HG03066 (cell line): ENCODE results near the gene APBA2.
"Not testable (repeated sequence)": the region's sequence is repeated elsewhere in the genome, so short reads cannot be mapped to it uniquely, and the experiment has no call there.

Experiments
- ATAC-seq: cut with Tn5 transposase; IDR thresholded peaks from one replicate; pipeline ENCODE4 v1.9.1; 2021; ENCODE audit warnings: low read depth; ENCODE audit not compliant: unreplicated experiment

Gene APBA2

DNA sequence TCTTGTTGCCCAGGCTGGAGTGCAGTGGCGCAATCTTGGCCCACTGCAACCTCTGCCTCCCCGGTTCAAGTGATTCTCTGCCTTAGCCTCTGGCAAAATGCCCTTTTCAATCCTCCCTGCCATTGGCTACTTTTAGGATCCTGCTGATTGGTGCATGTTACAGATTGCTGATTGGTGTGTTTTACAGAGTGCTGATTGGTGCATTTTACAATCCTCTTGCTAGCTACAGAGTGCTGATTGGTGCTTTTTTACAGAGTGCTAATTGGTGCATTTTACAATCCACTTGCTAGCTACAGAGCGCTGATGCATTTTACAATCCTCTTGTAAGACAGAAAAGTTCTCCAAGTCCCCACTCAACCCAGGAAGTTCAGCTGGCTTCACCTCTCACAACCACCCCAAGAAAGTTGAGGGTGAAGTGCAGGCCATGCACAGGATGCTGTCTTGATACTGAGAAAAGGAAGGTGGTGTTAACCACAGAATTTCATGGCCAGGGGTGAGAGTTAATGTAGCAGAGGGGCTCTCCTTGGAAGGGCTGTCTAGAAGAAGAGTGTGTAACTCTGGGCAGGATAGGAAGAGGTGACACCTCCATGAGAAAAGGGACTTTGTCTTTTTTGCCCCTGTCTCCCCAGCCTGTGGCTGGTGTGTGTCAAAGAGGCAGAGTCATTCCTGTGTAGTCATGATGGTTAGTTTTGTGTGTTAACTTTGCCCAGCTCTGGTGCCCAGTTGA lies 145.9 kb downstream of the APBA2 start:
- no peak for ATAC-seq

DNA sequence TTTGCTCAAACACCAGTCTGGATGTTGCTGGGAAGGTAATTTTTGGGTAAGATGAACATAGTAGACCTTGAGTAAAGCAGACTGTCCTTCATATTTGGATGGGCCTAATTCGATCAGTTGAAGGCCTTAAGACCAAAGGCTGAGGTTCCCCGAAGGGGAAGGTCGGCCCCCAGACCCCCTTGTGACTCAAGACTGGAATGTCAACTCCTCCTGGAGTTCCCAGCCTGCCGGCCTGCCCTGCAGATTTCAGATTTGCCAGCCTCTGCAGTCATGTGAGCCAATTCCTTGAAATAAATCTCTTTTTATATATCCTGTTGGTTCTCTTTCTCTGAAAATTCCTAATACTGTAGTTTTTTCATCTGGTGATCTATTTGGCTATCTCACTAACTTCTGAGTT lies 146.5 kb downstream of the APBA2 start:
- no peak for ATAC-seq

DNA sequence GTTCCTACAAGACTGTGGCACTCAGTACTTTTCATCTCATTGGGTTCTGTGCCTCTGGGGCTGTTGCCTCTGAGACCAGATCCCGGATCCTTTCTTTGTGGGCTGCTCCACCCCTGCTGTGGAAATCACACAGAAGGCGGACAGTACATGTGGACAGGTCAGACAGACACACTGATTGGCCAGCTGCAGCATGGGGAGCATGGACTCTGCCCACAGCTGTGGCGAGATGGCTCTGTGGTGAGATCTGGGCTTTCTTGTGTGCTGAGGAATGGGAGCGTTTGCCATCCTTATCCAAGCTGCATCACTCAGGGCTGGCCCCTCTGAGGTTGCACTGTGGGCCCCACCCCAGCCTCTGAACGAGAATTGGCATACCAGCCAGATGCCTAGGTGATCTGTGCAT lies 147.0 kb downstream of the APBA2 start:
- no peak for ATAC-seq

DNA sequence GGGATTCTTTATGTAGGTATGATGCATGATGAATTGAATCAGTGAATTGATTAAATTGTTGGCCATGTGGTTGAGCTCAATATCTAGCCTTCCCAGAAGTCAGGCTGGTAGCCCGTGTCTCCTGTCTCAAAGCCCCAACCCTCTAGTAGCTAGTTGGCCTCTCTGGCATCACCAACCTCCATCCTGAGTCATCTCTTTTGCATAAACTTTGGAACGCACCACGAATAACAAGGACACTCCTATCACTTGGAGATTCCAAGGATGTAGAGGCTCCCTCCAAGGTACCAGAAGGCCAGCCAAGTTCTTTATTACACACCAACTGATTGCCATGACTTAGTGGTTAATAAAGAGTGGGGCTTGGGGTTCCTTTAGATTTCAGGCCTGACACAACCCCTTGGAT lies 148.4 kb downstream of the APBA2 start:
- ATAC-seq: no peak

DNA sequence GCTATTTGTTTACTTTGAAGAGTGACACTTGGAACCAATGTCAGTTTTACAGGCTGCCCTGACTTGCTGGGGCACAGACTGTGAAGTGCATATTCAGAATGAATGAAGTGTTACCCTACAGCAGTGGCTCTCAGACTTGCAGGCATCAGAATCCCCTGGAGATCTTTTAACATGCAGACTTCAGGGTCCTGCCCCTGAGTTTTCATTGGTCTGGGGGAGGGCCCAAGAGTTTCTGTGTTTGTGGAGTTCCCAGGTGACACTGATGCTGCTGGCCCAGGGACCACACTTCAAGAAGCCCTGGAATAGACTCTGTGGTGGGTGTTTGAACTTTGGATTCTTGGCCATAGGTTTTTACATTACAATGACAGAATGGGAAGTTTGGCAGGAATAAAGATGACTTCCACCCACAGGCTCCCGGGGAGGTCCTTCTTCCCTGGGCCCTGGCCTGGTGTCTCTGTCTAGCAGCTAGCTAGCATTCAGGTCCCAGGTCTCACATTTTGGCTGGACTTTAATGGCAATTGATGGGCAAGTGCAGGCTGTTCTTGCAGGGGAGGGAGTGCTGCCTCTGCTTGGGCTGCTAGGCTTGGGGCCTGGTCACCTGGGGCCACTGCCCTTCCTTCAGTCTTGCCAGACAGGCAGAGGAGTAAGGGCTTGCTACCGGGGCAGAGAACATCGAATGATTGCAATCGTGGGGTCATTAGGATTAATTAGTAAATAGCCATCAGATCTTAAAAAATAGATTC lies 149.0 kb downstream of the APBA2 start:
- ATAC-seq: no peak

DNA sequence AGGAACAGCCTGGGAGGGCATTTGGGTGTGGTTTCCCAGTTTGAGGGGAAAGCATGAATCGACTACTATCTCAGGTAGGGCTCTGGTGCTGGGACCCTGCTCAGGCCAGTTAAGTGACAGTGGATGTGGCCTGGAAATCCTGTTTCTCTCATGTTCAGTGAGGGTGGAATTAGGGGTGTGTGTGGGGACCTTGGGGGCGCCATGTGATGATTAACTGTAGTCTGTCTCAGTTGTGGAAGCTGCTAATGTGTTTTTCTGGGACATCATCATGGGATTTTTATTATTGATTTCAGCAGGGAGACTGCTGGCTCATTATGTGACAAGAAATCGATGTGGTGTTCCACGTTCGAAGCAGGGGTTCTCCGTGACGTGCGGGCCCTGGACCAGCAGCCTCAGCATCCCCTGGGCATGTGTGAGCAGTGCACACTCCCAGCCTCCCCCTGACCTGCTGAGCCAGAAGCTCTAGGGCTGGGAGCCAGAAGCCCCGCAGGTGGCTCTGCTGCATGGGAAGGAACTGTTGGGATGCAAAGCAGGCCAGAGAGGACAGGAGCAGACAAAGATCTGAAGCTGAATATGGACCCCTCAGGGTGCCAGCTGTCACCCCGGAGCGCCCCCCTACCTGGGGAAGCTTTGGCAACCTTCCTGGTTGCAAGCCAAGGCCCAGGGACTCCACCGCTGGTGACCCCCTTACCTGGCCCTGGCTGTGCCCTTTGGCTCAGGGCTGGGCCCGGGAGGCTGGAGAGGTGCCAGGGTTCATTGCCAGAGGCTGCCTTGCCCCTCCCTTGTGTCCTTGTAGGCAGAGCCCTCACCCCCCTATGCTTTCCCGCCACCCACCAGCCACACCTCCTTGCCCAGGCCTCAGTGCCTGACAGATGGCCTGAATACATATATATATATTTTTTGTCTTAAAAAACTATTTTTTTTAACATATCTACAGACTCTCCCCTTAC lies 149.8 kb downstream of the APBA2 start:
- ATAC-seq: no peak

DNA sequence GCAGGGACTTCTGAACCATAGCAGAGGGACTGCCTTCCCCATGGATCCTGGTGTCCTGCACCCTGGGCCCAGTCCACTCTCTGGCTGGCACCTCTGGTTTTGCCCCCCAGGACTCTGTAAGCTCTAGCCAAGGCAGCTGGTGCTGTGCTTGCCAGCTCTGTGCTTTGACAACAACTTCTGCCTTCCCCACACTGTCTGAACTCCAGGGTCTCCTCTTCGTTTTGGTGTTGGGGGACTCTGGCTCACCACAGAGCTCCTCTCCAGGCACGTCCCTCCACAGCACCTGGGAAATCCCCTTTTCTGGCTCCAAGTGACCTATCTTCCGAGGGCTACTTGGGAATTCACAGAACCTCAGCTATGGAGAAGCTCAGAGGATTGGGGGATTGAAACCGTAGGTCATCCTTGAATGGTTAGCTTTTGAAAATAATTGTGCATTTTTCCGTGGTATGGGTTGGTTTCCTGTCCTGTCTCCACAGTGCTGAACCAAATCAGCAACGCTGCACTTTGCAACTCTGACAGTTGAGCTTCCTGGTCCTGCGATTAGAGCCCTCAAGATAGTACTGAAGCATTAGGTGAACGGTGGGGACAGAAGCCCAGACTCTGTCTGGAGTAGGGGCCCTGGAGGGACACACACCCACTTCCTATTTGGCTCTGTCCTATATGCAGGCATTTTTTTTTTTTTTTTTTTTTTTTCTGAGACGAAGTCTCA lies 152.4 kb downstream of the APBA2 start:
- no peak for ATAC-seq

DNA sequence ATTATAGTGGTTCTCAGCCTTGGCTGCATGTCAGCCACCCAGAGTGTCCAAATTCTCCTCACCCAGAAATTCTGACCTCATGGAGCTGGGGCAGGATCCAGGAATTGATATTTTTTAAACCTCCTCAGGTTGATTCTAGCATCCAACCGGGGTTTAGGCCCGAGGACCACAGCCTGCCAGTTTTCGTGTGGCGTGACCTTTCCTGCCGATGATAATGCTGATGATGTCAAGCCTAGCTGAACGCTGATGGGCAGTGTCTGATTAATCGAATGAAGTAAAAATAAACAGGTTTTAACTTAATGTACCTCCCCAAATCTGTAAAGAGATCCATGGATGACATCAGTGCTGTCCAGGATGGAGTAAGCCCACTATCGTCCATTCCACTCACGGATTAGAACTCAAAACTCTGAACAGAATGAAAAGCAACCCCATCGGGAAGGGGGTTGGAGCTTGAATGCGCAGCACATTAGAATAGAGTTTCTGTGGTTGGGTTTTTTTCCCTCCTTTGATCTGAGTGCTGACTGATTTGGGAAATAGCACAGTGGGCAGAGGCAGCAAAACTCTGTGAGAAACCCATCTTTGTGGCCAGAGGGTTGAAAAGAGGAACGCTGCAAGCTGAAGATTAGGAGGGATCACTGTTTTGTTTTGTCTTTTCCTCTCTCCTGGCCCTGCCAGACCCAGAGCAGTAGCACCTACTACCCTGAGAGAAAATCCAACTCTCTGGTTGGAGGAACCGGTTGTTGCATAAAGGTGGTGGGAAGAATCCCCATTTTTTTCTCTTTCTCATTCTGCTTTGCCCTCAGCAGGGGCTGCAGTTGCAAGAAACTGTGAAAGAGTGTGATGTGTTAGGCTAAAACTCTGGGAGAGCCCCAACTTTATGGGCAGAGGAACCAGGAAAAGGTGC lies 153.9 kb downstream of the APBA2 start:
- ATAC-seq: no peak

DNA sequence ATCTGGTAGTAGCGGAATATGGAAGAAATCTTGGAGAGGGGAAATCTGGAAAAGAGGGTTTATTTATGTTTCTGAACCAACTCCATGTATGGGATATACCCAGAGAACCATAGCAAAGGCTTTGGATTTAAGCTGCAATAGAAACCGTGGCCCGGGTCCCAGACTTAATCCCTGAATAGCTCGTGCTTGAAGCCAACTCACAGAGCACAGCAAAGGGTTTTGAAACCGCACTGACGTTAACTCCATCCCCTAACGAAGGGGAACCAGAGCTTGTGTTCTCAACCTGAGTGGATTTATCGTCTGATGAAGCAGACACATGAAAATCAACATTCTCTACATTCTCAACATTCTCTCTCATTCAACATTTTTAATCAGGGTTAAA lies 154.6 kb downstream of the APBA2 start:
- no peak for ATAC-seq

DNA sequence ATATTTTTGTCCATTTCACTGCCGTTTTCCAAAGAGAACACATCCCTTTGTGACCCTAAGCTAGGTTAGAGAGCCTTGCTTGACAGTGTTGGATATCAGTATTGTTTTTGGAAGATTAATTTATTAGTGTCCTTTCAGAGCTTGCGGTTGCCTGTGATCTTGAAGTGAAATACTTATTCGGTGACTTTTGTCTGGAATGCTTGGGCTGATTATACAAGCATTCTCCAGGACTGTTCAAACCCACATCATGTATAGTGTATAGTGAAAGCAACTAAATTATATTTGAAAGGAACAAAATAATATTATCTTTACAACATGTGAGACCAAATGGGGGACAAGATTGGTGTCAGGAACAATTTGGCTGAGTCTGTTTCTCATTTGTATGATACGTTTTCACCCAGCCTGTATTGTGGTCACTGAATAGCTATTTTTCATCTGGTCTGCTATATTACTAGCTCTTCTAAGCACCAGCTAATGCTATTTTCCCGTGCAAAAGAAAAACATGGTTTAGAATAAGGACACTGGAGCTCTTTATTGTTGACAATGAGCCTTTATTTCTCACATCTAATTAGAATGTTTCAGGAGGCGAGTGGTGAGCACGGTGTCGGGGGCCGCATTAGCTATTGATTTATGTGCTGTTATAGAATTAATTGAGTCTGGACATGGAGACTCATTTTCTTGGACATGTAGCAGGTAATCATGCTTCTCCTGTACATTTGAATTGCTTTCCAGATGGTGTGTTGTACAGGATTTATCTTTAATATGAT lies 158.1 kb downstream of the APBA2 start:
- ATAC-seq: no peak

DNA sequence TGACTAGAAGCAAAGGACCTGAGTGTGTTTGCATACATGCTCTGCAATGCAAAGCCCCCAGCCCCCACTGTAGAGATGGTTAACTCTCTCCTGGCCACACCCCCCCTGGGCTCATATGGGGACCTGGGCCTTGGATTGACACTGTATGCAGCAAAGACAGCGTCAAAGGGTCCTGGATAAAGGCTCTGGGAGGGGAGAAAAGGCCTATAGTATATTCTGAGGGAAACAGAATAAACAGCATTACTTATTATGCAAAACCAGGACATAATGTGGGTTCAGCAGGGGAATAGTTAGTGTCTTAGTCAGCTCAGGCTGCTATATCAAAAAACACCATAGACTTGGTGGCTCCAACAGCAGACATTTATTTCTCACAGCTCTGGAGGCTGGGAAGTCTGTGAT lies 158.7 kb downstream of the APBA2 start:
- ATAC-seq: no peak

DNA sequence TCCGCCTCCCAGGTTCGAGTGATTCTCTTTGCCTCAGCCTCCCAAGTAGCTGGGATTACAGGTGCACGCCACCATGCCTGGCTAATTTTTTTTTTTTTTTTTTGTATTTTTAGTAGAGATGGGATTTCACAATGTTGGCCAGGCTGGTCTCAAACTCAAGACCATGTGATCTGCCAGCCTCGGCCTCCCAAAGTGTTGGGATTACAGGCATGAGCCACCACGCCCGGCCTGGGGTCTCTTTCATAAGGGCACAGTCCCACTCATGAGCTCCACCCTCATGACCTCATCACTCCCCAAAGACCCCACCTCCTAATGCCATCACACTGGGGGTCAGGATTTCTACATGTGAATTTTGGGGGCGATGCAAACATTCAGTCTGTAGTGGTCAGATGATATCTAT lies 159.4 kb downstream of the APBA2 start:
- not testable (repeated sequence) for ATAC-seq

DNA sequence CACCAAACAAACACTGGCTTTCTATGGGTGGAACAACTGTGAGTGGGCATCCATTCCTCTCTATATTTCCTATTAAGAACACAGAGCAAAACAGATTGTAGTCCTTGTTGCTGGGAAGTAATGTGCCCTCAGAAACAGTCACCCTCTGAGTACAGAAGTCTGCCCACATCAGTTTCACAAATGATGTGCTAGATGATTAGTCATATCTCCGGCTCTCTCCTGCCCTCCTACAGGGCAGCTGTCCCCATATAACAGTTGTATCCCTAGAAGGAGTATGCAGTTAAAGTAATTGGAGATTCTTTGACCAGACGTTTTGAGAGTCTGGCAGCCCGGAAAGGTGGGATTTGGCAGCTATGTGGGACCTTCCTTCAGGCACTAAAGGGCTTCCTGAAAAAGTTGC lies 159.9 kb downstream of the APBA2 start:
- ATAC-seq: no peak

DNA sequence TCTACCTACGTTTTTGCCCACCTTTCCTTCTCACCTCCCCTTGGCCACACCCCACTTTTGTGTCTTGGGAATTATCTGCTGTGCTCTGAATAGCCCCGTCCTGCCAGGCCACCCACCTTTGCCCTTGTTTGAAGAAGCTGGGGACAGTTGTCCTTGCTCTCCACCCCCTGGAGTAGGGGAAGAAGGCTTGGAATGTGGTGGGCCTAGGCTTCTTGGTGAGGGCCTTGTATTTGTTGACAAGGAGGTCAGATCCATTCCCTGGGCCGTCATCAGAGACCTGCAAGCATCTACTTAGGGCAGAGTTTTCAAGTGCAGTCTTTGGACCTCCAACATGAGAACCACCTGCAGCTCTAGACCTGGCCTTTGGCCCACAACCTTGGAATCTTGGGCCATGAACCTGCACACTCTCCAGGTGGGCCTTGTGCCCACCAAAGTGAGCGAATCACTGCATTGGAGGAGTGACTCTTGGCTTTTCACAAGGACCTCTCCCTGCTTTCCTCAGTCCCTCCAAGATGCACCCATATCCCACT lies 160.6 kb downstream of the APBA2 start:
- ATAC-seq: no peak

DNA sequence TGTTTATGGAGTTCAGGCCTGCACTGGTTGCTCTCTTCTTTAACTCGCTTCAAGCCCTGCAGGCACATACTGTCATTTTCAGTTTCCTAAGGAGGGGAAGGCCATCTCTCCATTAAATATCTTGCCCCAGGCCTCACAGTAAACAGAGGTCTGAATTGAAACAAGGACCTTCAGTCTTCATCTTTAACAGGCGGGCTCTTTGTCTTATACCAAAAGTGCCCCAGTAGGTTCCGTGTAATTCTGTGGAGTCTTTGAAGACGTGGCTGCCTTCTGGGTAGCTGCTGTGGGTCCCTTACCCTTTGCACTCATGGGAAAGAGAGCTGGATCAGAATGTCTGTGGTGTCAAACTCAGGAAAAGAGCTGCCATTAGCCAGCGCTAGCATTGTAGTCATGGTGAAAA lies 161.2 kb downstream of the APBA2 start:
- no peak for ATAC-seq

DNA sequence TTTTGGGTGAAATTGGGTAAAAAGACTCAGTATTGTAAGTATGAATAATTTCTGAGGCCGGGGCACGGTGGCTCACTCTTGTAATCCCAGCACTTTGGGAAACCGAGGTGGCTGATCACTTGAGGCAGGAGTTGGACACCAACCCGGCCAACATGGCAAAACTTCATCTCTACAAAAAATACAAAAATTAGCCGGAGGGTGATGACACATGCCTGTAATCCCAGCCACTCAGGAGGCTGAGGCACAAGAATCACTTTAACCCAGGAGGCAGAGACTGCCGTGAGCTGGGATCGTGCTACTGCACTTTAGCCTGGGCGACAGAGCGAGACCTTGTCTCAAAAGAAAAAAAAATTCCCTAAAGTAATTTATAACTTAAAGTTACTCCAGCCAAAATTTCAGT lies 162.2 kb downstream of the APBA2 start:
- ATAC-seq: no peak

DNA sequence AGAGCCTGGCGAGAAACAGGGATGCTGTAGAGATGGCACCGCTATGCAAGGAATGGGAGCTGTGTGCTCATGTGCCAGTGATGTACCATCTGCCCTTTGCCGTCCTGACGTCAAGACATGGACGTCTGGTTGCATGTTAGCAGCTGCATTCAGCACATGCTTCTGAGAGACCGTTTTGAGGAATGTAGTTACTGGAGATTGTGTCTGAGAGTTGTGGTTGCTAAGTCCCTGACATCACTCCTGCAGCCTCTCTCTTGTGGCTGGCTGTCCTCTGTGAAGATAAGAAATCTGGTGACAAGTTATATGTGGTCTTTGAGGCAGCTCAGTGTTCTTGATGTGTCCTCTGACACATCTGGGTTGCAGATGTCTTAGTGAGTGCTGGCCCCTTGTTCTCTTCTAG lies 165.1 kb downstream of the APBA2 start:
- no peak for ATAC-seq

DNA sequence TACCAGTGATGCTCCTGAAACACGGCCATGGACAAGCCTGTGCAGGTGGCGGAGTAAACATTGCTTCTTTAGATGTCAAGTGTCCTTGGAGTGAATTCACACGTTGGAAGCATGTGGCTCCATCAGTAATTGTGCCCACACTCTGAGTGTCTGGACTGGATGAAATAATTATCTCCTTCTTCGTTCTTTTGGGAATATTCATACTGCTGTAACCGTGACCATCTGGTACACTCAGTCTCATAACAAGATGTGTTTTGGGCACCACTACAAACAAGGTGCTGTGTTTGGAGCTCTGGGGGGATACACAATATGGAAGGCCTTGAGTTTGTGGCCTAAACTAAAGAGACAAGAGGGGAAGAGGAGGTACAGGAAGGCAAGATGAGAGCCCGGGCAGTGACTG lies 165.6 kb downstream of the APBA2 start:
- no peak for ATAC-seq

DNA sequence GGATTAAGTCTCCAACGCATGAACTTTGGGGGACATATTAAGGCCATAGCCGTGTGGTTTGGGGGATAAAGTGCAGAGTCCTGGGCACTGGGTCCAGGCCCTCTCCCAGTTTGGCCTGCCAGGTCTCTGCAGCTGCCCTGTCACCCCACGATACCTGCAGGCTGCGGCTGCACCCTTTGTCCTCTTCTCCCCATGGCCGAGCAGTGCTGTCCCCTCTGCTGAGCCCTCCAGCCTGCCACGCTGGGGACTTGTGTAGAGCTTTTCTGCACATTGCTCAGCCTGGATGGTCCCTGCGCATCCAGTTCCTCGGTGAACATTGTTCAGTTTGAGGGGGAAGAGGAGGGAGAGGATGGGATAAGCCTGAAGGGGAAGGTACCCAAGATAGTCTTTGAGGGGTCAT lies 167.2 kb downstream of the APBA2 start:
- no peak for ATAC-seq
